HG03457 (cell line): ENCODE results near the gene JPT1.

Source experiments
- ATAC-seq: cut with Tn5 transposase; IDR thresholded peaks from one replicate; pipeline ENCODE4 v1.9.1; 2021; ENCODE audit warnings: moderate number of reproducible peaks; ENCODE audit not compliant: unreplicated experiment

Gene JPT1

GRCh38 chr17:75087558-75088453 is 66.5 kb downstream of the JPT1 start, which contains the start of gene SLC16A5:
SLC16A5 (plus strand) TSS chr17:75087954; CDS start chr17:75093637, 5,683 bp downstream.
- ATAC-seq, result no peak

- ATAC-seq, result no peak
Measured at GRCh38 chr17:75087182-75087557, 67.1 kb downstream of the JPT1 start.

- ATAC-seq, result no peak
Measured at GRCh38 chr17:75086496-75087181, 67.7 kb downstream of the JPT1 start.
